OCI-LY7 (cell line): ENCODE results near the gene TAOK1.
"Not testable (repeated sequence)": the region's sequence is repeated elsewhere in the genome, so short reads cannot be mapped to it uniquely, and the experiment has no call there.

ENCODE experiments used
- EZH2phosphoT487 ChIP-seq: fragments of 200-600 bp; sonication (generic); IDR thresholded peaks from 2 replicates; pipeline ENCODE4 v1.6.1; 2018; ENCODE audit warnings: low read depth, borderline replicate concordance, mild to moderate bottlenecking, mixed run types, antibody characterized with exemption, low read length, moderate library complexity, mixed read lengths
- TF ChIP-seq, protein P1 (sequence below): fragments of 200-600 bp; sonication (generic); conservative IDR thresholded peaks from 2 replicates; pipeline ENCODE4 v1.5.1; 2014; ENCODE audit warnings: mild to moderate bottlenecking, antibody characterized with exemption, low read length, moderate library complexity, mixed read lengths

DNA sequence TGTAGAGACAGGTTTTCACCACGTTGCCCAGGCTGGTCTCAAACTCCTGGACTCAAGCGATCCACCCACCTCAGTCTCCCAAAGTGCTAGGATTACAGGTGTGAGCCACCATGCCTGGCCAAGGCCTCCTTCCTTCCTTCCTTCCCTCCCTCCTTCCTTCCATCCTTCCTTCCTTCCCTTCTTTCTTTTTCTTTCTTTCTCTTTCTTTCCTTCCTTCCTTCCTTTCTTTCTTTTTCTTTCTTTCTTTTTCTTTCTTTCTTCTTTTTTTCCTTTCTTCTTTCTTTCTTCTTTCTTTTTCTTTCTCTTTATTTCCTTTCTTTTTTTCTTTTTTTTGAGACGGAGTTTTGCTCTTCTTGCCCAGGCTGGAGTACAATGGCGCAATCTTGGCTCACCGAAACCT lies 168.0 kb downstream of the TAOK1 start:
- TF ChIP-seq, protein P1, sequence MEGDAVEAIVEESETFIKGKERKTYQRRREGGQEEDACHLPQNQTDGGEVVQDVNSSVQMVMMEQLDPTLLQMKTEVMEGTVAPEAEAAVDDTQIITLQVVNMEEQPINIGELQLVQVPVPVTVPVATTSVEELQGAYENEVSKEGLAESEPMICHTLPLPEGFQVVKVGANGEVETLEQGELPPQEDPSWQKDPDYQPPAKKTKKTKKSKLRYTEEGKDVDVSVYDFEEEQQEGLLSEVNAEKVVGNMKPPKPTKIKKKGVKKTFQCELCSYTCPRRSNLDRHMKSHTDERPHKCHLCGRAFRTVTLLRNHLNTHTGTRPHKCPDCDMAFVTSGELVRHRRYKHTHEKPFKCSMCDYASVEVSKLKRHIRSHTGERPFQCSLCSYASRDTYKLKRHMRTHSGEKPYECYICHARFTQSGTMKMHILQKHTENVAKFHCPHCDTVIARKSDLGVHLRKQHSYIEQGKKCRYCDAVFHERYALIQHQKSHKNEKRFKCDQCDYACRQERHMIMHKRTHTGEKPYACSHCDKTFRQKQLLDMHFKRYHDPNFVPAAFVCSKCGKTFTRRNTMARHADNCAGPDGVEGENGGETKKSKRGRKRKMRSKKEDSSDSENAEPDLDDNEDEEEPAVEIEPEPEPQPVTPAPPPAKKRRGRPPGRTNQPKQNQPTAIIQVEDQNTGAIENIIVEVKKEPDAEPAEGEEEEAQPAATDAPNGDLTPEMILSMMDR = not testable (repeated sequence)
- TF ChIP-seq EZH2phosphoT487 = not testable (repeated sequence)
